SH-SY5Y (cell line): ENCODE results near the gene CTH.

Experiments
- GATA2 ChIP-seq: IDR thresholded peaks from 2 replicates; pipeline ENCODE4 v1.6.1; 2011; ENCODE audit warnings: mild to moderate bottlenecking, low read depth, low read length
- GATA3 ChIP-seq: IDR thresholded peaks from 2 replicates; pipeline ENCODE4 v1.6.1; 2011; ENCODE audit warnings: low read depth, mild to moderate bottlenecking, low read length, moderate library complexity

CTH gene

DNA sequence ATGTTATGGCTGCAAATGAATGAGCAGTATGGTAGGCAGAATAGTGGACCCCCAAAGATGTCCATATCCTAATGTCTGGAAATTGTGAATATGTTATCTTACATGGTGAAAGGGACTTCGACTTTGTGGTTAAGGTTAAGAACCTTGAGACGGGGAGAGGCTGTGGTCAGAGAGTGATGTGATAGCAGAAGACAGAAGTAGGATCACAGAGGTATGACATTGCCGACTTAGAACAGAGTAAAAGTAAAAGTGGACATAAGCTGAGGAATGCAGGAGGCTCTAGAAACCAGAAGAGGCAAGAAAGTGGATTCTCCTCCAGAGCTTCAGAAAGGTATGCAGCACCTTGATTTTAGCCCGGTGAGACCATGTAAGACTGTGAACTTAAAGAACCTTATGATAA lies 74.6 kb downstream of the CTH start:
- no peak for TF ChIP-seq GATA3

DNA sequence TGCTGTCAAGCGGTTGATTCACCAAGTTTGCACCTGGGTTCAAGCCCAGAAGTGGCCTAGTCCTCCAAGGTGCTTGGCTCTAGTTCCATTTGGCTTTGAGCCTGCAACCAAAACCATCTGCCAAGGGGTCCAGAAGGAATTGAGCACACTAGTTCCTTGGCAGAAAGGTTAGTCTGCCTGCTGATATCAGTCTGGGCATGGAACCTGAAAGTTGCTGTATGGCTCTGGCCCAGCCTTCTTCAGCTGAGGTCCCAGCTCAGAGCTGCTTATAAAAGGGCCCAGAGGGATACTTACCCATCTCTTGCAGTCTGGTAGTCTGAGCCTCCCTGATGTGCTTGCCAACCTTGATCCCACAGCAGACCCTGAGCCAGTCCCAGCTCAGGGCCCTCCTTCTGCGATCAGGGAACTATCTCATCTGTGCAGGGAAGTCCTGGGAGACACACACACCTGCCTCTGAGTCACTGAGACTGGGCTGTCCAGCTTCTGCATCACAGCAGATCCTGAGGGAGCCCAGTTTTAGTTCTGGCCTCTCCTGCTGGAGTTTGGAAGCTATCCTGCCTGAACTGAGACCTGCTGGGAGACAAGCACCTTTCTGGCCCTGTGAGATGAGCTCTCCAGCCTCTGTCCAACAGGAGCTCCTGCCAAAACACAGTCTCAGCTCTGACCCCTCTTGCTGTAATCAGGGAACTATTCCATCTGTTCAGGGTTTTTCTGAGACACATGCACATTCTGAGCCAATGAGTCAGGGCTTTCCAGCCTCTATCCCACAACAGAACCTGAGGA lies 75.8 kb downstream of the CTH start:
- TF ChIP-seq GATA3 (no peak), GATA2 (no peak)

DNA sequence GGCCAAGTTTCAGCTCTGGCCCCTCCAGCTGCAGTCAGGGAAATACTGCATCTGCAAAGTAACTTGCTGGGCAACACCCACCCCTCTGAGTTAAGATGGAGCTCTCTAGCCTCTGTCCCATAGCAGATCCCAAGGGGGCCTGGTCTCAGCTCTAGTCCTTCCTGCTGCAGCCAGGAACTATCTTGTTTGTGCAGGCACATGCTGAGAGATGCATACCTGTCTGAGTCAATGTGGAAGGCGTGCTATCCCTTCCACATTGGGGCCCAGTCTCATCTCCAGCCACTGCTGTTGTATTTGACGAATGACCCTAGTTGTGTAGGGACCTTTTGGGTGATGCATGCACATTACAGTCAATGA lies 76.4 kb downstream of the CTH start:
- TF ChIP-seq GATA2: no peak
- no peak for TF ChIP-seq GATA3

DNA sequence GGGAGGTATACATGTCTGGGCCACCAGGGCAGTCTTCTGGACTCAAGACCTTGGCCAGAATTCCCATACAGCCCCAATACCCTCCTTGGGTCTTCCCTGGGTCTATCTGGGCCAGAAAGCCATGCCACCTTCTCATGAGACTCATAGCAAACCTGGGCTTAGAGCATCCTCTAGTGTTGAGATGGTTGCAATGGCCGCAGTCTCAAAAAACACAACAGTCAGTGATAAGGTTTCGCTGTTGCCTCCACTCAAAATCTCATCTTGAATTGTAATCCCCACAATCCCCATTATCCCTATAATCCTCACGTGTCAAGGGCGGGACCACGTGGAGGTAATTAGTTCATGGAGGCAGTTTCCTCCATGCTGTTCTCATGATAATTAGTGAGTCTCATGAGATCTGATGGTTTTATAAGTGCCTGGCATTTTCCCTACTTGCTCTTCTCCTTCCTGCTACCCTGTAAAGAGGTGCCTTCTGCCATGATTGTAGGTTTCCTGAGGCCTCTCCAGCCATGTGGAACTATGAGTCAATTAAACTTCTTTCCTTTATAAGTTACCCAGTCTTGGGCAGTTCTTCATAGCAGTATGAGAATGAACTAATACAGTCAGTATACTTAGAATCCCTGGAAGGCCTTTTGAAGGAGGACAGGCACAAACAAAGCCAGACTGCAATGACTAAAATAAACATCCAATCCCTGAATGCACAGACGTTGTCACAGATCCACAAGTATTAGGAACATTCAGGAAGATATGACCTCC lies 77.0 kb downstream of the CTH start:
- TF ChIP-seq GATA2 (no peak), GATA3 (no peak)
